GM19397 (cell line): ENCODE data around the gene CCDC40.
A peak's percentile ranks its signal among the peaks of the same experiment; 100 is the strongest.

Source experiments
- ATAC-seq: cut with Tn5 transposase; IDR thresholded peaks from one replicate; pipeline ENCODE4 v1.9.1; 2021; ENCODE audit warnings: mild to moderate bottlenecking, moderate library complexity; ENCODE audit not compliant: unreplicated experiment

Gene CCDC40

GRCh38 chr17:80130992-80131391 lies 94.5 kb downstream of the CCDC40 start:
- ATAC-seq = no peak

DNA sequence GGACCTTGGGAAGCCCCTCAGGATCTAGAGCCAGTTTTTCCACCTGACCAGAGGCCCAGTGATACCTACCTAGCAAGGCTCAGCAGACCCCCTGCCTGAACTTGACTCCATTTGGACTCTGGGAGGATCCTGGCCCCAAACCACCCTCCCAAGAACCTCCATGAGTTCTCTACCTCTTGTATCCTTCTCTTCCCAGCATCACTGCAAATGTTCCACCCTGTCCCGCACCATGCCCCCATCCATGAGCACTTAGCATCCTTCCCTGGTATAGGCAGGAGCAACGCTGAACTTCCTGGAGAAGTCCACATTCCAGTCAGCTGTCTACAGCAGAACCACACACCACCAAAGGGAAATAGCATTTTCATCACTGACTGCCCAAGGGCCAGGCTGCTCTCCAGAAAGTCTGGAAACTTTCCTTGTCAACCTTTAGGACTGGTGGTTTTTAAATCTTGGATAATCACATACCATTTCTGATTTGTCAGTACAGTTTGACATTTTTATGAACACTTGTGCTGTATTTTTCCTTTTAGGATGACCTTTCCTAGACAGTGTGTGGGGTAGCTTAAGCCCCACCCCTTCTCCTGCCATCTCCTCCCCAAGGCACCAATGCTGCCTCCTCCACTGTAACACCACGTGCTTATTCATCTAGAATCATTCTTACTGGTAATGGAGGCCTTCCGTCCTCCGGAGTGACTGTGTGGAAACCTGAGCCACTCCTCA lies 96.6 kb downstream of the CCDC40 start:
- ATAC-seq = no peak

DNA sequence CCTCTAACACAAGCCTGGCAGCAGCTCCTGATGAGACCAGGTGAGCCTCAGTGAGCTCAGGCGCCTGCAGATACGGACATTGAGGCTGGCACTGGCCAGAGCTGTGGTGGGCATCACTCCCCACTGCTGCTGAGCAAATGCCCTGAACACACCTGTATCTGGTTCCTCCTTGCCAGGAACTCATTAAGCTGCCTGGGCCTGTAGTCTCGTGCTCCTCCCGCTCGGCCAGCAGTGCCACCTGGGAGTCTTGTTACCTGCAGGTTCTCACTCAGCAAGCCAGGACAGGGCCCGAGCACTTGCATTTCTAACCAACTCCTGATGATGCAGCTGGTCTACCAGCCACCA lies 97.2 kb downstream of the CCDC40 start:
- no peak for ATAC-seq

- no peak for ATAC-seq
Measured at GRCh38 chr17:80137131-80137530, 100.7 kb downstream of the CCDC40 start.

- ATAC-seq = no peak
Measured at GRCh38 chr17:80138856-80139426, 102.5 kb downstream of the CCDC40 start.

DNA sequence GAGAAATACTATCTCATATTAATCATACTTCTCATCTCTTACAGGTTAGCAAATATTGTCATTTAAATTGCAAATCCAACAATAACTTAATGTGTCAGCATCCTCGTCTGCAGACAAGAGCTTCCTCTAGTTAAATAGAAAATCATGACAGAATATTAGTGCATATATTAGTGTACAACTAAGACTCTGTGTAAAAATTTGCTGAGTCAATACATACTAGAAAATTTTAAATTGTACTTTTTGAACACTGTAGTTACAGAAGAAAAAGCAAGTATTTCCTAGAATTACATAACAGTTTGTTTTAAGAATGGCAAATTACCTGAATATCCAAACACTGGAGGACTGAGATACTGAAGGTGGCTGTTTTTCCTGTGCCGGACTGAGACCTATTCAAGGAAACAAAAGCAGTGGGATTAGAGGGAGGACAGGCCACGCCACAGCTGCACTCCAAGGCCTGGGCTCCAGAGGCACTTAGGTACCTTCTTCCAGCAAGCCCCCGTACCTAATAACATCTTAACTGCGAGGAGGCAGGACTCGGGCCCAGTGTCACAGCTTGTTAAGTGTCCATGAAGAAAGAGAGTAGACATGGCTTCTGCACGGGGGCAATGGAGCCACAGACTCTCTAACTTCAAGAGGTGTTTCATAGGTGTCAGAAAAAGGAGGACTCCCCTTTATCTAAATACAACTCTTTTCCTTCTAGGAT lies 105.2 kb downstream of the CCDC40 start:
- ATAC-seq = no peak

- no peak for ATAC-seq
Measured at GRCh38 chr17:80142929-80143328, 106.5 kb downstream of the CCDC40 start.

DNA sequence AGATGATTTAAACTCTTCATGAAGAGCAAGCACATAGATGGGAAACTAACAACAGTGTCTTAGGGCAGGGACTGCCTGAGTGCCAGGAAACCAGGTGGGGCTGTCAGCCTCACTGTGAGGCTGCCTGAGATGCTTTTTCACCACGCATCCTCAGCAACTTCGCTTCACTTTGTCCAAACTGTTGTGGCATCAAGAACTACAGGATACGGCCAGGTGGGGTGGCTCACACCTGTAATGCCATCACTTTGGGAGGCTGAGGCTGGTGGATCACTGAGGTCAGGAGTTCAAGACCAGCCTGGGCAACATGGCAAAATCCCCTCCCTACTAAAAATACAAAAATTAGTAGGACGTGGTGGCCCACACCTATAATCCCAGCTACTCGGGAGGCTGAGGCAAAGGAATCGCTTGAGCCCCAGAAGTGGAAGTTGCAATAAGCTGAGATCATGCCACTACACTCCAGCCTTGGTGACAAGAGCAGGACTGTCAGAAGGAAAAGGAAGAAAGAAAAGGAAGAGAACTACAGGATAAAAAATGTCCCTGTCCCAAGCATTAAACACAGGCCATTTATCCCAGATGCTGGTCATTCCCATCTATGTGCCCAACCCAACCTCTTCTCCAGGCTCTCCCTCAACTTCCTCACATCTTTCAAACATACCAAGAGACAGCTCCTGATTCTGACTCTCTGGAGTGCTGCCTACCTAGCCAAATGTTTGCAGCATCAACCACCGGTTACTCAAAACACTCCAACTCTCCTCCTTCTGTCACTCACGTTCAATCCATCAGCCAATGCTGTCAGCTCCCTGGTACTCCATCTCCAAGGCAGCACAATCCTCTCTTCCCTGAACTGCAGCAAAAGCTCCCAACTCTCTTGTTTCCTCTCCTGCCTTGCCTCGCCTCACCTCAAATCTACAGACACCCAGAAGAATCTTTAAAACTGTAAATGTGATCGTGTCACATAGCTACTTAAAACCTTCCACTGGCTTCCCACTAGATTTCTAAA lies 108.9 kb downstream of the CCDC40 start:
- ATAC-seq = no peak

DNA sequence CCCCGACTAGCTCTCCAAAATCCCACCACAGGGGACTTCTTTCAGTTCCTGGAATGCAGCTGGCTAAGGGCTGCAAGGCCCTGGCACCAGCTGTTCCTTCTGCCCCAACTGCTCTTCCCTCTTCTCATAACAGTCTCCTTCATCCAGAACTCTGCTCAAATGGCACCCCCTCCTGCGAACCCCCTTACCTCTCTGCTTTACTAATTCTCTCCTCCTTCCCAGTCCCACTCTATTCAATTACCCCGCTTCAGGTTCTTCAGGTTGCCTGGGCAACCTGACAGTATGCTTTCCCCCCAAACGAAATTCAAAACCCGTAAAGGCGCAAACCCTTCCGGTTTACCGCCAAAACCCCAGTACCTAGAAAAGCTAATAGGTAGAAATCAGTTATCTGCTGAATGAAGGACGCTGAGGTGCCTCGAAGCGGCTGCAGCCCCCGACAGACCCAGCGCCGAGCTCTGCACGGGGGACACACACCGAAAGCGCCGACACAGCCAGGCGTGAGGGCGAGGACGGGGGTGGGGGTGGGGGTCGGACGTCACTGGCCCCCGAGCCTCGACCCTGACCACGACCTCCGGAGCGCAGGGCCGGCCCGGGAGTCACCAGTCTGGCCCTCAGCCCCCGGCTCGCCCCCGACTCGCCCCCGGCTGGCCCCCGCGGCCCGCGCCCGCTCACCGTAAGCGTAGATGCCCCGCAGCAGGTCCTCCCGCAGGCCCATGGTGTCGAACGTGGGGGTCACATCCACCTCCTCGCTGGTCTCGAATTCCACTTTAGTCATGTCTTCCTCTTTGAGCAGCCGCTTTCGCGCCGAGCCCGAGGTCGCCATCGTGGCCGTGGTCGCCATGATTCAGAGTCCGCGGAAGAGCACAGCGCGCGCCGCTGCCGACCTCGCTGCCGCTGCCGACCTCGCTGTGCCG lies 109.9 kb downstream of the CCDC40 start:
- ATAC-seq = peak; percentile 13

DNA sequence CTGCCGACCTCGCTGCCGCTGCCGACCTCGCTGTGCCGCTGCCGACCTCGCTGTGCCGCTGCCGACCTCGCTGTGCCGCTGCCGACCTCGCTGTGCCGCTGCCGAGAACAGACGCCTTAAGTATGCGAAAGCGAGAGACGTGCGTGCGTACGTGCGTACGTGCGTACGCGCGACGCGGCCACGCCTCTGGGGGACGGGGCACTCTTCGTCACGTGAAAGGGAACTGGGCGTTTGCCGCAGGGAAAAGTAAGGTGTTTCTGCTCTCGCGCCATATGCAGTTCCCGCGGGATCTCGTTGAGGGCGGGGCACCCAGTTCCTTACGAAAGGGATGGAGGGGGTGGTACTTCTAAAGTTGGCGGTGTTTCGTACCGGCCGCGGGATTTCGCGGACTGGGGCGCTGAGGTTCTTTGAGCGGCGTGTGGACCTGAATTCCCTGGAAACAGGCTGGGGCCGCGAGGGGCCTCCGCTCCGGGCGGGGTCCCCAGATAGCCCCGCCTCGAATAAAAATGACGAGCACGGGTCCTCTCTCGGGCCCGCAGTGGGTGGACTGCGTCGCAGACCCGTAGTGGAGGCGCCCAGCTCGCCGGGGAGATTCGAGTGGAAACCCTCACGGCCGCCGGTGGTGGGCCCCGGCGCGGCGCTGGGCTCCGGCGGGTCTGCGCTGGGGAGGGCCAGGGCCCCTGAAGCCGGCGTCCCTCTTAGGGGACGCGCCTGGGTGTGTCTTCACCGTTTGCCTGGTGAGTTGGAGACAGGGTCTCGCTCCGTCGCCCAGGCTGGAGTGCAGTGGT lies 110.8 kb downstream of the CCDC40 start, which contains the start of gene EIF4A3:
TSS of gene EIF4A3 (minus strand) at position 94 of the 788 bp plus-strand sequence. CDS start 167 bp downstream, outside the sequence.
- ATAC-seq = peak; percentile 88
